Osteoblast (primary cell): ENCODE data around the gene METTL13. TPM values are rescaled to one million over a fixed set of nuclear protein-coding genes. Genes with fewer than 3 reads are reported as not detected.

Experiments used
- DNase-seq: peaks from one replicate; pipeline ENCODE4 v3.0.0; 2011; ENCODE audit warnings: low spot score, mixed read lengths; ENCODE audit not compliant: insufficient read length; ENCODE audit errors: missing footprints
- H2AFZ ChIP-seq: 2 replicates; pipeline ENCODE4 v1.6.0; 2011; ENCODE audit warnings: mild to moderate bottlenecking, low read length
- H3K27ac ChIP-seq: 2 replicates; pipeline ENCODE4 v1.5.1; 2011; ENCODE audit warnings: mild to moderate bottlenecking, low read depth, low read length, moderate library complexity
- H3K27me3 ChIP-seq: 2 replicates; pipeline ENCODE4 v1.6.0; 2012; ENCODE audit warnings: mild to moderate bottlenecking, control low read depth, inconsistent platforms, low read length, moderate library complexity; ENCODE audit not compliant: insufficient read depth
- H3K36me3 ChIP-seq: 2 replicates; pipeline ENCODE4 v1.5.1; 2011; ENCODE audit warnings: mild to moderate bottlenecking, low read length, control low read depth, moderate library complexity; ENCODE audit not compliant: insufficient read depth
- H3K4me1 ChIP-seq: 2 replicates; pipeline ENCODE4 v1.5.1; 2011; ENCODE audit warnings: mild to moderate bottlenecking, low read length, control low read depth, moderate library complexity; ENCODE audit not compliant: insufficient read depth
- H3K4me2 ChIP-seq: 2 replicates; pipeline ENCODE4 v1.6.0; 2011; ENCODE audit warnings: mild to moderate bottlenecking, low read length; ENCODE audit not compliant: insufficient read depth
- H3K4me3 ChIP-seq: fragments of 200-600 bp; sonication (generic); 3 replicates; pipeline ENCODE4 v1.5.1; 2012; ENCODE audit warnings: mild to moderate bottlenecking, low read length, inconsistent platforms; ENCODE audit not compliant: insufficient read depth
- H3K79me2 ChIP-seq: 2 replicates; pipeline ENCODE4 v1.6.0; 2012; ENCODE audit warnings: mild to moderate bottlenecking, low read length, control low read depth, inconsistent platforms; ENCODE audit not compliant: insufficient read depth
- H3K9me3 ChIP-seq: 2 replicates; pipeline ENCODE4 v1.5.1; 2011; ENCODE audit warnings: low read depth, low read length, control low read depth
- H4K20me1 ChIP-seq: 2 replicates; pipeline ENCODE4 v1.6.0; 2012; ENCODE audit warnings: mild to moderate bottlenecking, low read length, control low read depth; ENCODE audit not compliant: insufficient read depth
- total RNA-seq: library from RNA; depleted of rRNA; stranded (reverse); fragments of >200 nt; gene quantifications from 2 replicates; pipeline ENCODE4 v1.2.3, GENCODE V29; 2012
- TF ChIP-seq, protein P1 (sequence below): IDR thresholded peaks from 2 replicates; pipeline ENCODE4 v1.5.1; 2011; ENCODE audit warnings: mild to moderate bottlenecking, low read depth, low read length, moderate library complexity; ENCODE audit errors: extremely low read depth

Gene METTL13
- total RNA-seq, 1 donor = 13.0 TPM

DNA sequence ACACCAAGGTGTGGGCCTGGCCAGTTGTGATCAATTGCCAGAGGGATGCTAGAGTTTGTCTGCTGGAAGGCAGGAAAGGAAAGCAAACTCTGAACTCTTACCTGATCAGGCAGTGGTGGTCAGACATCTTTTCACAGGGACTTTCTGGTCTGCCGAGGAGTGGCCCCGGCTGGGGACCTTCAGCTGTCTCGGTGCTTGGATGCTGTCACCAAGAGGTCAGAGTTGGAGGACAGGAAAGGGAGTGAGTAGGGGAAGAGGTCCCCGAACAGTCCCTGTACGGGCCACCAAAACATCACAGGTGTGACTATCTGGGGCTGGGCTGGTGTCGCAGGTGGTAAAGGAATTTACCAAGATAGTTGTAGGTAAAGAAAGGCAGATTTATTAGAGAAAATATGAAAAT, 17.7 kb upstream of the METTL13 start:
- DNase-seq = no peak
- Histone ChIP-seq H3K79me2 (no peaks in the 10 kb centered on the region), H2AFZ (no peak overlapping the region), H3K36me3 (no peaks in the 10 kb centered on the region), H3K4me1 (no peaks in the 10 kb centered on the region), H4K20me1 (no peaks in the 10 kb centered on the region), H3K27ac (no peak overlapping the region), H3K9me3 (no peaks in the 10 kb centered on the region), H3K4me2 (no peak overlapping the region), H3K4me3 (no peak overlapping the region), H3K27me3 (peaks cover 17% of the 10 kb centered on the region)
- TF ChIP-seq, protein P1, sequence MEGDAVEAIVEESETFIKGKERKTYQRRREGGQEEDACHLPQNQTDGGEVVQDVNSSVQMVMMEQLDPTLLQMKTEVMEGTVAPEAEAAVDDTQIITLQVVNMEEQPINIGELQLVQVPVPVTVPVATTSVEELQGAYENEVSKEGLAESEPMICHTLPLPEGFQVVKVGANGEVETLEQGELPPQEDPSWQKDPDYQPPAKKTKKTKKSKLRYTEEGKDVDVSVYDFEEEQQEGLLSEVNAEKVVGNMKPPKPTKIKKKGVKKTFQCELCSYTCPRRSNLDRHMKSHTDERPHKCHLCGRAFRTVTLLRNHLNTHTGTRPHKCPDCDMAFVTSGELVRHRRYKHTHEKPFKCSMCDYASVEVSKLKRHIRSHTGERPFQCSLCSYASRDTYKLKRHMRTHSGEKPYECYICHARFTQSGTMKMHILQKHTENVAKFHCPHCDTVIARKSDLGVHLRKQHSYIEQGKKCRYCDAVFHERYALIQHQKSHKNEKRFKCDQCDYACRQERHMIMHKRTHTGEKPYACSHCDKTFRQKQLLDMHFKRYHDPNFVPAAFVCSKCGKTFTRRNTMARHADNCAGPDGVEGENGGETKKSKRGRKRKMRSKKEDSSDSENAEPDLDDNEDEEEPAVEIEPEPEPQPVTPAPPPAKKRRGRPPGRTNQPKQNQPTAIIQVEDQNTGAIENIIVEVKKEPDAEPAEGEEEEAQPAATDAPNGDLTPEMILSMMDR = no peak

DNA sequence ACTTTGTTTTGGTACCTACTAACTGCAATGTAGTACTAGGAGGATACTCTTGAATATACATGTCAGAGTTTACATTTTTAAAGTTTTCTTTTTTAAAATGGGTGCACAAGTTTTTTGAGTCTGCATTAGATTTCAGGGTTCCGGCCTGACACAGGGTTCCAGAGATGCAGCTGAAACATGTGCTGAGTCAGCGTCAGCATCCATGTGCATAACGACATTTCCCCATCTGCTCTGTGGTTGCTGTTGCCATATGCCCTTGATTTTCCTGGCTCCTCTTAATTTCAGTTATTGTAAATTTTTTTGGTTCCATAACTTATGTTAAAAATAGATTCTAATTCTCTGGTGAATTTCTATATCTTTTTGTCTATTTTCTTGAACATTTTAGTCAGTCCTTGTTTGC, 12.3 kb upstream of the METTL13 start:
- peaks cover 9% of the 10 kb centered on the region for H3K27me3 ChIP-seq
- TF ChIP-seq, protein P1 = no peak
- no peaks in the 10 kb centered on the region for H3K4me1 ChIP-seq
- no peak for DNase-seq
- H3K9me3 ChIP-seq = no peaks in the 10 kb centered on the region
- no peaks in the 10 kb centered on the region for H4K20me1 ChIP-seq
- no peak overlapping the region for H2AFZ ChIP-seq
- H3K27ac ChIP-seq = no peak overlapping the region
- H3K4me3 ChIP-seq = no peak overlapping the region
- H3K4me2 ChIP-seq = no peak overlapping the region
- H3K79me2 ChIP-seq = no peaks in the 10 kb centered on the region
- no peaks in the 10 kb centered on the region for H3K36me3 ChIP-seq

DNA sequence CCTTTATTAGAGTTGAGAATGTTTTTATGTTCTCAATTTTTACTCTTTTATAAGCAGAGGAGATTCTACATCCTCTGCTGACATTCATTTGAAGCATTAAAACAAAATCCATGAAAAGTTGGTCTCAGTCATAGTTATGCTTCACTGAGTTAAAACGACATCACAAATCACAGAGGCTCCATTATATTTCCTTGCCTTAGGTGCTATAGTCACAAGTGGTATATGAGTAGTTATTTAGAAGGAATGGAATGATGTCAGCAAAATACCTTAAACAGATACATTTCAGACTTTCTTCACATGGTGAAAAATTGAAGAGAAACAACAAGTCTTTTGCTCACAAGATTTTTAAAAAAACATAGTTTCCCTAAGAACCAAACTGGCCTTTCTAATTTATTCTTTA, 11.7 kb upstream of the METTL13 start:
- Histone ChIP-seq H3K9me3 (no peaks in the 10 kb centered on the region), H3K4me3 (no peak overlapping the region), H3K36me3 (no peaks in the 10 kb centered on the region), H3K27ac (no peak overlapping the region), H2AFZ (no peak overlapping the region), H3K4me2 (no peak overlapping the region), H3K79me2 (no peaks in the 10 kb centered on the region), H4K20me1 (no peaks in the 10 kb centered on the region), H3K4me1 (no peaks in the 10 kb centered on the region), H3K27me3 (peaks cover 3% of the 10 kb centered on the region)
- no peak for DNase-seq
- TF ChIP-seq, protein P1 = no peak

DNA sequence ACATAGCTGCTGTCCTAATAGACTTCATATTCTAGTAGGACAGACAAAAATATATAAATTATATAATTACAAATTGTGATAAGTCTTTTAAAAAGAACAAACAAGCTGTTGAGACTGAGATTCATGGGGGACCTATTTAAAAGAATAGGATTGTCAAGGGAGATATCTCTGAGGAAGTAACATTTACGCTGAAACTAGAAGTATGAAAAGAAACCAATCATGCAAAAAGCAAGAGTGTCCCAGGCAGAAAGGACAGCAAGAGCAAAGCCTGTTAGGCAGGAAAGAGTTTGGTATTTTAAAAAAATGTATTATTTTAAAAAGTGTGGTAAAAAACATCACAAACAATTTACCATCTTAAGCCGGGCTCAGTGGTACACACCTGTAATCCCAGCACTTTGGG, 9.1 kb upstream of the METTL13 start:
- Histone ChIP-seq H3K36me3 (no peaks in the 10 kb centered on the region), H3K27ac (no peak overlapping the region), H3K9me3 (no peaks in the 10 kb centered on the region), H4K20me1 (no peaks in the 10 kb centered on the region), H3K79me2 (no peaks in the 10 kb centered on the region), H2AFZ (no peak overlapping the region), H3K4me3 (no peak overlapping the region), H3K4me1 (no peaks in the 10 kb centered on the region), H3K4me2 (no peak overlapping the region), H3K27me3 (peaks cover 3% of the 10 kb centered on the region)
- DNase-seq = no peak
- TF ChIP-seq, protein P1 = no peak
